A204.1 (cell line): Measurements from ENCODE around the gene TLE1.
"Not testable (repeated sequence)": the region's sequence is repeated elsewhere in the genome, so short reads cannot be mapped to it uniquely, and the experiment has no call there.

Experiments used
- FAIRE-seq: peaks from 2 replicates; lab custom pipeline; 2012; peaks lifted over from hg19 to GRCh38; lab: Jason Lieb, UNC

TLE1 gene

GRCh38 chr9:81621785-81622259 is 67.5 kb downstream of the TLE1 start:
- FAIRE-seq = no peak

DNA sequence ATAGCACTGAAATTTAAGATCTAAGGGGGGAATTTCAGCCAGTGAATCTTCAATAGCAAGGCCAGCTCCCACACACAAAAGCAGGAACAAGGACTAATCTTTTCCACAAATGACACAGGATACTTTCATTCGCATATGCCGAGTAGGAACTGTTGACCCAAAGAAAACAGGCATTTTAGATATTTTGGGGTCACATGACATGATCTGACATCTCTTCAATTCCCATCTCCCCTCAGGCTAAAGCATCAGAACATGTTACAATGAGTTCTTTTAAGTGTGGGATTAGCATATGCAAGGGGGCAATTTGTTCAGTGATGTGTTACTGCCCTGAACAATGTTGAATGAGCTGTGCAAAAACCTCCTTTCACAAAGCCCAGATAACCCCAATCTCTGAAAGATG is 68.2 kb downstream of the TLE1 start:
- FAIRE-seq = no peak

DNA sequence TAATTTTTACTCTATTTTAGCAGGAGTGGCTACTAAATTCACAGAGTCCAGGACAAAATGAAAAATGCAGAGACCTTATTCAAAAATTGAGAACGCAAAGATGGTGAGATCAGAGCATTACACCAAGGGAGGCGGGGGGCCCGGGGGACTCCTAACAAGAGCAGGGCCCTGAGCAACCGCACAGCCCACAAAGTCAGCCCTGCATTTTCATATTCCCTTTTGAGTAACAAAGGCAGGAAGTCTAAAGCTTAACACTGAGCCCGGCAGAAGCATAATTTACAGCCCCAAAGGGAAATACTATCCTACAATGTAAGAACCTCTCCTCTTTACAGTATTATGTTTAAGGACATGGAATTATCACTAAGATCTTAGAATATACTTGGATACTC is 69.4 kb downstream of the TLE1 start:
- no peak for FAIRE-seq

GRCh38 chr9:81619353-81620001 is 69.9 kb downstream of the TLE1 start:
- no peak for FAIRE-seq

DNA sequence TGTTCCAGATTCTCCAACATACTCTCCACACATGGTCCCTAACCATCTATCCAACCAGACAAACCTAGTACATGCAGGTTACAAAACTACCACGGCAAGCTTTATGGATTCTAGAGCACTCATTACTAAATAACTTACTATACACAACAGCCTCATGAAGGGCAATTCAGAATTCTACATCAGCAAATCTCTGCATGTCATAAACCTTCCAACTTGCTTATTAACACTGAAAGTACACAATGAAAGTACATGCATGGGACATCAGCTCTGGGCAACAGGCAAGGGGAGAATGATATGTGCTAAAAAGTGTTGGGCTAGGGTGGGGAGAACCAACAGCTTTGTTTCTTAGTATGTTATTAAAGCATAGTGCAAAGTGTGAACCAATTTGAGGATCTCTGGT is 70.4 kb downstream of the TLE1 start:
- FAIRE-seq = no peak

GRCh38 chr9:81616141-81616540 is 73.2 kb downstream of the TLE1 start:
- FAIRE-seq = no peak

DNA sequence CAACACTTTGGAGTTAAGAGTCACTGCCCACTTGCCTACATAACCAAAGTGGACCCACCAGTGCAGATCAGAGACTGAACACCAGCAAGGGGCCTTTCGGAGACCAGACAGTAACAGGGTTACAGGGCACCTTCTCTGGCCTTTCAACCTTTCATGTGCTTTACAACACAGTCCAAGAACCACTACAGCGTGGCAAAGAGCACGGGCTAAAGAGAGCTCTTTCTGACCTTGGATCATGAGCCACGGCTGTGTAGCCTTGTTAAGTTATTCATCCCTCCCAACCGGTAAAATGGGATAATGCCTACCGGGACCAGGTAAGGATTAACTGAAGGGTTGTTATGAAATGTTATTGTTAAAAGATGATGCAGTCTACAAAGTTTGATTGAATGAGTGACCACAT is 75.0 kb downstream of the TLE1 start:
- no peak for FAIRE-seq

DNA sequence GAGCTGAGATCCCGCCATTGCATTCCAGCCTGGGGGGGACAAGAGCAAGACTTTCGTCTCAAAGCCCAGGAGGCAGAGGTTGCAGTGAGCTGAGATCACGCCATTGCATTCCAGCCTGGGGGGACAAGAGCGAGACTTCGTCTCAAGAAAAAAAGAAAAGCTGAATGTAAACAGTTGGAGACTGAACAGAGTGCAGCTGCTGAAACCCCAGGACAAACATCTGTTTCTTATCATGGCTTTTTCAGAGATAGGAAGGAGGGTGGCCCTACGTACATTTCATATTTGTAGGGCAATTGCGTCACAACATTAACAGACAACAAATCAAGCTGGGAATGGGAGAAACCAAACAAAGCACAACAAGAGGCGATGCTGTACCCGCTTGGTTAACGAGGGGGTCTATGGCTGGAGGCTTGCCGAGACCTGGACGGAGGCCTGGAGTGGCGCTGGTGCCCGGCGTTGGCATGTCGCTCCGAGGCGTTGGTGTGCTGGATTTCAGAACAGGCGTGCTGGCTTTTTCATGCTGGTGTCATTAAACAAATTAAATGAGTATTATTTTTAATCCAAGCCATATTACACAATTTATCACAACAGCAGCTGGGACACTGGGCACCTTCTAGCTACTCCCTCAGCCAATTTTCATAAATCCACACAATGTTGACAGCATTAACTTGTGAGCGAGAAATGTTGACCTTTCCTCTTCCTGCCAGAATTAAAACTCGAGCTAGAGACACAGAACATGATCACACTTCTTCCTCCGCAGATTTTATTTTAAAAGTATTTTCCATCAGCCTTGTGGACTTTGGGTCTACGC is 76.1 kb downstream of the TLE1 start:
- no peak for FAIRE-seq

GRCh38 chr9:81611664-81612063 is 77.7 kb downstream of the TLE1 start:
- no peak for FAIRE-seq

GRCh38 chr9:81610740-81611107 is 78.6 kb downstream of the TLE1 start:
- no peak for FAIRE-seq

- FAIRE-seq = no peak
Observed at GRCh38 chr9:81609782-81610739, 79.3 kb downstream of the TLE1 start.

DNA sequence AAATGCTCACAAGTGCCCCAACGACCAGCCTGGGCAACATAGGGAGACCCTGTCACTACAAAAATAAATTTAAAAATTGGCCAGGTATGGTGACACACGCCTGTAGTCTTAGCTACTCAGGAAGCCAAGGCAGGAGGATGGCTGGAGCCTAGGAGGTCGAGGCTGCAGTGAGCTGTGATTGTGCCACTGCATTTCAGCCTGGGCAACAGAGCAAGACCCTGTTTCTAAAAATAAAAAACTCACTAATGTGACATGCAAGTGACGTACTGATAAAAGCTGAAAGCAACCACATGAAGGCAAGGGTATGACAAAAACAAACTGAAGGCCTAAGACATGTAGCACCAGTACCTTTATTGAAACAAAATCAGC is 81.1 kb downstream of the TLE1 start:
- FAIRE-seq = no peak

- no peak for FAIRE-seq
Observed at GRCh38 chr9:81607593-81608288, 81.6 kb downstream of the TLE1 start.

DNA sequence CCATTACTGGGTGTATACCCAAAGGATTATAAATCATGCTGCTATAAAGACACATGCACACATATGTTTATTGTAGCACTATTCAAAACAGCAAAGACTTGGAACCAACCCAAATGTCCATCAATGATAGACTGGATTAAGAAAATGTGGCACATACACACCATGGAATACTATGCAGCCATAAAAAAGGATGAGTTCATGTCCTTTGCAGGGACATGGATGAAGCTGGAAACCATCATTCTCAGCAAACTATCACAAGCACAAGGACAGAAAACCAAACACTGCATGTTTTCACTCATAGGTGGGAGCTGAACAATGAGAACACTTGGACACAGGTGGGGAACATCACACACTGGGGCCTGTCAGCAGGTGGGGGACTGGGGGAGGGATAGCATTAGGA is 83.1 kb downstream of the TLE1 start:
- not testable (repeated sequence) for FAIRE-seq

- no peak for FAIRE-seq
Observed at GRCh38 chr9:81605170-81605670, 84.1 kb downstream of the TLE1 start.

DNA sequence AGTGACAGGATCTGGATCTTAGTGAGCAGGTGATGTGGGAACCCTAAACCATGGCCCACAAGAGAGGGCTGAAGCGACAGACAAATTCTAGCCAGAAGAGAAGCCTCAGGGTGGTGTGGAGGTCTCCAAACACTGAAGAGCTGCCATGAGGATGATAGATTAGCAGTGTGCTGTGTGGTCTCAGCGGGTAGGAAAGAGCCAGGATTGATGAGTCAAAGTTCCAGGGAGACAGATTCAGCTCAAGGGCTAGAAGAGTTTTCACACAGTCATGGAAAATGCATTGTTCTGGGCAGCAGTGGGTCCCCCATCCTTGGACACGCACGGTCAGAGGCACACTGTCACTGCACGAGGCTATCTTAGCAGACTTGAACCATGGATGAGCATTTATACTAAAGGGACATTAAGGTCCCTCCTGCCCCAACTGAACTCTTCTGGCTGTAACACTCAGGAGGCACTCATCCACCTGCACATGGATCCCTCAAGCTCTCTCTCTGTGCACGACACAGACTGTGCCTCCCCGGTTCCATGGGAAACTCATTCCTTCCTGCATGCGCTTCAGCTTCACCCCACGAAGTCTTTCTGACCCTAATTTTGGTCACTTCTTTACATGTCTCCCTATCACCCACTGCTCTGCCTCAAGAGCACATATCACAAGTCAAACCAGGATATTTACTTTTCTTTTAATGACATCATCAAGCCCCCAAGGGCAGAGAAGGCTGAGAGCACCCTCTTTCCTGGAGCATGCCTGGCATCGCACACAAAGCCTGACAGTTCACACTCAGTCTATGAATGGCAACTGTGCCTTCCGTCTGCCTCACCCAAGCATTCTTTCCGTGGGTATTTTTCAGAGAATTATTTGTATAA is 84.8 kb downstream of the TLE1 start:
- FAIRE-seq = no peak

DNA sequence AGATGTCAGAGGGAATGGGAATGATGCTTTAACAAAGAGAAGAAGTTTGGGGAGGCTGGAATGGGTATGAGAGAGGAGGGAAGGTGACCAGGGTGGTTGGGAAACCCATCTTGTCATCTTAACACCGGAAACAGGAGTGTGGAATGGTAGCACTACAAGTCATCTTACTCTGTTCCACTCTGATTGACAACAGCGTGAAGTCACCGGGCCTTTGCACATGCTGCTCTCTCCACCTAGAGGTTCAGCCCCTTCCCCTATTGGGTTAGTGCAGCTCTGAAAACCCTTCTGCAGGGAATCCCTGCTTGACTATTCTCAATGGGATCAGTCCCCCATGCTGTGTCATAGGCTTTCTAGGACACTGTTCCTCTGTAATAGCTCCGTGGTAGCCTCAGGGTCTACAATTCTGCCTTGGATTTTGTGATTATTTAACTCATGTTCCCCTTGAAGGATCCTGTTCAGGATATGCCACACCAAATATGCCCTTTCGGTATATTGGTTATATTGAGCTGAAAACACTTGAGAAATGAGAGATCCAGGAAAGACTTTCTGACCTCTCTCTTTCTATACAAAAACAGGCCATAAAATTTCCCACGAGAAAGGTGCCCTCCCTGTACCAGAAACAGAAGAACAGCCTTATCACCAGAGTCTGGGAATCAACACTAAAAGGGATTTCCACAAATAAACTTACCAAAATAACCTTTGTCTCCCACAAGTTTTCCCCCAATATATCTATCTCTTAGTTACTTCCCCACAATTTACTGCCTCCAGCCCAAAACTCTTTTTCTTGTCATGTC is 86.3 kb downstream of the TLE1 start:
- FAIRE-seq = no peak

GRCh38 chr9:81601639-81602623 is 87.4 kb downstream of the TLE1 start:
- FAIRE-seq = no peak

DNA sequence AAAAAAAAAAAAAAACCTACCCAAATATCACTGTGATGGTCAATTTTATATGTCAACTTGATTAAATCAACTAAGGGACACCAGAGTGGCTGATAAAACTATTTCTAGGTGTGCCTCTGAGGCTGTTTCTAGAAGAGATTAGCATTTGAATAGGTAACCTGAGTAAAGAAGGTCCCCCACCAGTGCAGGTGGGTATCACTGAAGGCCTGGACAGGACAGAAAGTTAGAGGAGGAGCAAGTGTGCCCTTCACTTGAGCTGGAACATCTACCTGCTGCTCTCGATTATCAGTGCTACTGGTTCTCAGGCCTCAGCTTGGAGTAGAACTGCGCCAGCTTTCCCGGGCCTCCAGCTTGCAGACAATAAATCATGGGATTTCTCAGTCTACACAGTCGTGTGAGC is 88.7 kb downstream of the TLE1 start:
- FAIRE-seq = no peak
